GM12878 (cell line): ENCODE measurements around the gene ANKRD62. TPM values are rescaled to one million over a fixed set of nuclear protein-coding genes. Genes with fewer than 3 reads are reported as not detected.

Source experiments
- ATAC-seq: fragments of 200-7000 bp; cut with Tn5 transposase; 3 replicates; pipeline ENCODE4 v1.9.1; 2020; ENCODE audit warnings: mild to moderate bottlenecking, moderate library complexity
- BruUV-seq: library from RNA; stranded (reverse); fragments of 400-500 nt; replicated peaks from 2 replicates; lab custom pipeline; 2021; lab: Mats Ljungman, UMichigan
- CTCF ChIA-PET: fragments of 300-600 bp; sonication (Branson Sonifier 250); formaldehyde crosslinking; extraction: SDS; loops from one replicate; lab custom pipeline; 2021; ENCODE audit warnings: inconsistent platforms; lab: Yijun Ruan, JAX
- POLR2A ChIA-PET: fragments of 350-600 bp; formaldehyde crosslinking; extraction: SDS; loops from one replicate; lab custom pipeline; 2021; ENCODE audit warnings: inconsistent platforms; lab: Charles Lee
- RAD21 ChIA-PET: fragments of 300-600 bp; sonication (Branson Sonifier 250); formaldehyde crosslinking; loops from one replicate; lab custom pipeline; 2023; ENCODE audit warnings: antibody characterized with exemption; ENCODE audit not compliant: unreplicated experiment; lab: Charles Lee
- SMC1A ChIA-PET: fragments of 300-600 bp; sonication (Branson Sonifier 250); formaldehyde crosslinking; loops from one replicate; lab custom pipeline; 2023; ENCODE audit not compliant: unreplicated experiment, uncharacterized antibody; lab: Charles Lee
- DNase-seq: peaks from one replicate; pipeline ENCODE4 v3.0.0-alpha.2; 2011; ENCODE audit warnings: low read depth, low spot score
- FAIRE-seq: peaks from 3 replicates; lab custom pipeline; 2011; peaks lifted over from hg19 to GRCh38; lab: Jason Lieb, UNC
- H2AFZ ChIP-seq: 2 replicates; pipeline ENCODE4 v1.6.0; 2011; ENCODE audit warnings: low read depth, low read length, control low read depth; ENCODE audit not compliant: control insufficient read depth
- H3K27ac ChIP-seq: 2 replicates; pipeline ENCODE4 v1.5.1; 2011; ENCODE audit warnings: control low read depth; ENCODE audit not compliant: control insufficient read depth, insufficient read depth
- H3K27me3 ChIP-seq, 2 experiments: replicated peaks in 1 of 2; 2 replicates each; pipeline versions ENCODE4 v1.6.0 to v1.6.1; 2011; ENCODE audit warnings: low read length in 1 of 2; ENCODE audit not compliant: control insufficient read depth in 2 of 2, insufficient read depth in 2 of 2
- H3K36me3 ChIP-seq, 2 experiments: 2 replicates each; pipeline ENCODE4 v1.5.1; 2011; ENCODE audit warnings: low read length in 1 of 2; ENCODE audit not compliant: control insufficient read depth in 2 of 2, insufficient read depth in 2 of 2
- H3K4me1 ChIP-seq: 2 replicates; pipeline ENCODE4 v1.6.1; 2011; ENCODE audit warnings: mild to moderate bottlenecking, low read length, moderate library complexity, mixed read lengths; ENCODE audit not compliant: control insufficient read depth, insufficient read depth
- H3K4me2 ChIP-seq: 2 replicates; pipeline ENCODE4 v1.6.0; 2011; ENCODE audit warnings: control low read depth; ENCODE audit not compliant: control insufficient read depth, insufficient read depth
- H3K4me3 ChIP-seq: fragments of 200-600 bp; sonication (generic); 2 replicates; pipeline ENCODE4 v1.5.1; 2016
- H3K79me2 ChIP-seq: 2 replicates; pipeline ENCODE4 v1.6.0; 2011; ENCODE audit warnings: low read length; ENCODE audit not compliant: control insufficient read depth, insufficient read depth
- H3K9ac ChIP-seq: 2 replicates; pipeline ENCODE4 v1.8.0; 2011; ENCODE audit warnings: low read length, control low read depth, mixed read lengths; ENCODE audit not compliant: control insufficient read depth, insufficient read depth
- H3K9me3 ChIP-seq: replicated peaks from 3 replicates; pipeline ENCODE4 v1.5.1; 2011; ENCODE audit warnings: mild to moderate bottlenecking, low read length; ENCODE audit not compliant: control insufficient read depth, insufficient read depth
- H4K20me1 ChIP-seq: 2 replicates; pipeline ENCODE4 v1.6.0; 2011; ENCODE audit not compliant: control insufficient read depth, insufficient read depth
- CEBPZ ChIP-seq: fragments of 150-350 bp; IDR thresholded peaks from 2 replicates; pipeline ENCODE4 v1.6.1; 2016; ENCODE audit warnings: low read depth, low read length
- E2F8 ChIP-seq: fragments of 450-650 bp; IDR thresholded peaks from 2 replicates; pipeline ENCODE4 v1.6.1; 2018; ENCODE audit warnings: mild to moderate bottlenecking, low read depth, moderate library complexity; ENCODE audit not compliant: partially characterized antibody
- NFYA ChIP-seq: IDR thresholded peaks from 2 replicates; pipeline ENCODE4 v1.6.1; 2011; ENCODE audit warnings: low read depth, mild to moderate bottlenecking, low read length, improper control_type of control experiment, borderline replicate concordance
- PML ChIP-seq: IDR thresholded peaks from 2 replicates; pipeline ENCODE4 v1.6.1; 2012; ENCODE audit warnings: low read length, inconsistent platforms
- POLR2A ChIP-seq: IDR thresholded peaks from 2 replicates; pipeline ENCODE4 v1.6.1; 2011; ENCODE audit warnings: low read depth, mild to moderate bottlenecking, low read length
- POU2F2 ChIP-seq: IDR thresholded peaks from 3 replicates; pipeline ENCODE4 v1.6.1; 2011; ENCODE audit warnings: low read depth, mild to moderate bottlenecking, low read length, borderline replicate concordance
- ZNF687 ChIP-seq: fragments of 450-650 bp; IDR thresholded peaks from 2 replicates; pipeline ENCODE4 v1.6.1; 2017; ENCODE audit warnings: mild to moderate bottlenecking, moderate library complexity
- WGBS: methylation state at CpG from one replicate; pipeline ENCODE4 v1.1.6; 2016; ENCODE audit warnings: low lambda C conversion rate; ENCODE audit not compliant: insufficient replicate concordance, insufficient coverage; ENCODE audit errors: missing lambda C conversion rate; 5-methylcytosine and 5-hydroxymethylcytosine counted together
- in situ Hi-C: fragments of 300-500 bp; cut with MboI; formaldehyde crosslinking; loops from 9 replicates; pipeline ENCODE4 v1.14.3; 2018; ENCODE audit warnings: mixed read lengths
- intact Hi-C: fragments of 100-400 bp; cut with micrococcal nuclease; formaldehyde crosslinking; loops from one replicate; pipeline ENCODE4 v1.14.2; 2022; ENCODE audit not compliant: unreplicated experiment
- polyA plus RNA-seq, 11 experiments: library from polyadenylated mRNA; depleted of rRNA in 4 of 11; unstranded in 6 of 11; stranded (reverse) in 5 of 11; fragments of >200 nt; fragmentation: Nextera tagmentation in 4 of 11; fragmentation: Illumina TruSeq in 1 of 11; extraction: Ambion mirVana in 4 of 11; extraction: Trizol in 1 of 11; gene quantifications; 1 replicate in 1 of 11; 2 replicates in 10 of 11; pipeline versions ENCODE4 v1.2.1 to v1.2.3, GENCODE V29; 2011 to 2016; ENCODE audit warnings: inconsistent platforms in 2 of 11, missing spikeins in 2 of 11, low read depth in 1 of 11
- total RNA-seq, 4 experiments: library from RNA; depleted of rRNA in 3 of 4; stranded (reverse); fragments of >200 nt in 3 of 4; fragmentation: Illumina TruSeq in 1 of 4; extraction: Trizol in 1 of 4; gene quantifications; 2 replicates each; pipeline versions ENCODE4 v1.2.1 to v1.2.3, GENCODE V29; 2013 to 2021
- TF ChIP-seq, protein P1 (sequence below): IDR thresholded peaks from 2 replicates; pipeline ENCODE4 v1.6.1; 2011; ENCODE audit warnings: low read depth, mild to moderate bottlenecking, low read length, moderate library complexity, borderline replicate concordance; ENCODE audit errors: extremely low read depth
- TF ChIP-seq, protein P2 (sequence below): fragments of 450-650 bp; IDR thresholded peaks from 2 replicates; pipeline ENCODE4 v1.6.1; 2016; ENCODE audit warnings: mild to moderate bottlenecking, moderate library complexity, borderline replicate concordance

ANKRD62 gene
- total and polyA plus RNA-seq, 10 of the 15 experiments (the other 5 are each of a cell fraction or from before 2014, with no cell fraction given) = not detected

- RAD21 ChIA-PET = no interaction called here
- TF ChIP-seq NFYA (no peak), E2F8 (no peak), CEBPZ (no peak), POLR2A (no peak), ZNF687 (no peak), POU2F2 (no peak), PML (no peak)
- TF ChIP-seq, protein P1, sequence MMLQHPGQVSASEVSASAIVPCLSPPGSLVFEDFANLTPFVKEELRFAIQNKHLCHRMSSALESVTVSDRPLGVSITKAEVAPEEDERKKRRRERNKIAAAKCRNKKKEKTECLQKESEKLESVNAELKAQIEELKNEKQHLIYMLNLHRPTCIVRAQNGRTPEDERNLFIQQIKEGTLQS = no peak
- TF ChIP-seq, protein P2, sequence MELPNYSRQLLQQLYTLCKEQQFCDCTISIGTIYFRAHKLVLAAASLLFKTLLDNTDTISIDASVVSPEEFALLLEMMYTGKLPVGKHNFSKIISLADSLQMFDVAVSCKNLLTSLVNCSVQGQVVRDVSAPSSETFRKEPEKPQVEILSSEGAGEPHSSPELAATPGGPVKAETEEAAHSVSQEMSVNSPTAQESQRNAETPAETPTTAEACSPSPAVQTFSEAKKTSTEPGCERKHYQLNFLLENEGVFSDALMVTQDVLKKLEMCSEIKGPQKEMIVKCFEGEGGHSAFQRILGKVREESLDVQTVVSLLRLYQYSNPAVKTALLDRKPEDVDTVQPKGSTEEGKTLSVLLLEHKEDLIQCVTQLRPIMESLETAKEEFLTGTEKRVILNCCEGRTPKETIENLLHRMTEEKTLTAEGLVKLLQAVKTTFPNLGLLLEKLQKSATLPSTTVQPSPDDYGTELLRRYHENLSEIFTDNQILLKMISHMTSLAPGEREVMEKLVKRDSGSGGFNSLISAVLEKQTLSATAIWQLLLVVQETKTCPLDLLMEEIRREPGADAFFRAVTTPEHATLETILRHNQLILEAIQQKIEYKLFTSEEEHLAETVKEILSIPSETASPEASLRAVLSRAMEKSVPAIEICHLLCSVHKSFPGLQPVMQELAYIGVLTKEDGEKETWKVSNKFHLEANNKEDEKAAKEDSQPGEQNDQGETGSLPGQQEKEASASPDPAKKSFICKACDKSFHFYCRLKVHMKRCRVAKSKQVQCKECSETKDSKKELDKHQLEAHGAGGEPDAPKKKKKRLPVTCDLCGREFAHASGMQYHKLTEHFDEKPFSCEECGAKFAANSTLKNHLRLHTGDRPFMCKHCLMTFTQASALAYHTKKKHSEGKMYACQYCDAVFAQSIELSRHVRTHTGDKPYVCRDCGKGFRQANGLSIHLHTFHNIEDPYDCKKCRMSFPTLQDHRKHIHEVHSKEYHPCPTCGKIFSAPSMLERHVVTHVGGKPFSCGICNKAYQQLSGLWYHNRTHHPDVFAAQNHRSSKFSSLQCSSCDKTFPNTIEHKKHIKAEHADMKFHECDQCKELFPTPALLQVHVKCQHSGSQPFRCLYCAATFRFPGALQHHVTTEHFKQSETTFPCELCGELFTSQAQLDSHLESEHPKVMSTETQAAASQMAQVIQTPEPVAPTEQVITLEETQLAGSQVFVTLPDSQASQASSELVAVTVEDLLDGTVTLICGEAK = no peak
Observed at GRCh38 chr18:12085136-12085535, 8.5 kb upstream of the ANKRD62 start.

More at GRCh38 chr18:12085136-12085535, 8.5 kb upstream of the ANKRD62 start:
- Histone ChIP-seq H3K27ac (no peak overlapping the region), H4K20me1 (no peaks in the 10 kb centered on the region), H3K4me3 (no peak overlapping the region), H3K4me1 (no peaks in the 10 kb centered on the region), H3K9ac (no peak overlapping the region), H3K4me2 (no peak overlapping the region), H3K27me3 (no peaks in the 10 kb centered on the region), H2AFZ (no peak overlapping the region), H3K36me3 (no peaks in the 10 kb centered on the region), H3K79me2 (no peaks in the 10 kb centered on the region), H3K9me3 (no peaks in the 10 kb centered on the region)
- no peak for ATAC-seq
- POLR2A ChIA-PET = no interaction called here
- intact Hi-C loops = no loop called here
- no peak for FAIRE-seq
- SMC1A ChIA-PET = no interaction called here
- 55% methylated on average over 13 of the region's 13 CpGs for WGBS
- BruUV-seq = no TSS peak
- CTCF ChIA-PET = no interaction called here
- in situ Hi-C loops = no loop called here
- no peak for DNase-seq
